ENCODE results near the gene RPRML. TPM values are rescaled to one million over a fixed set of nuclear protein-coding genes. Genes with fewer than 3 reads are reported as not detected.

Gene RPRML
- total RNA-seq, 1 donor from 2014 or later, result not detected

DNA sequence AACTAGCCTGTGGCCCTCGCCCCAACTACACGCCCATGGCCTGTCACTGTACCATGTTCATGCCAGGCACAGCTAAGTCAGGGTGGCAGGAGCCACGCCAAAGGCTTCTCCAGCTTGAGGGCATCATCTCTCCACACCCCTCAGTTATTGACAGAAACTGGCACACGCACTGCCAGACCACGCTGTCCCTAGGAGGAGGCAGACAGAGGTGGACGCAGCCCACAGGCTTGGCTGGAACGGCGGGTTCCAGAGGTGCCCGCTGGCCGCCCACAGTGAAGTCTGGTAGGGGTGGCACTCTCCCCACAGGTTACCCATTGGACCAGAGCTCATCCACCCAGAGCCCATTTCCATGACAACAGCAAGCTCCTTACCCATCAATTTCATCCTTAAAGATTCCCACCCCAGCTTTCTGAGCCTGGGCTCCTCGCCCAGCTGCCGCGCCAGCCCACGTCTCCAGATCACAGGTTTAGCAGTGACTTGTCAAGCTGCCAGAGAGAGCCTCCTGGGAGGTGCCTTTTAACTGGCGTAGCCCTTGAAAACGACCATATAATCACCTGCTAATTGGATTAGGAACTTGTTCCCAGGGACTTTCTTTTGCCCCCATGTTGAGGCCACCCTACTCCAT, 27.9 kb downstream of the RPRML start:
- H3K4me1 Mint-ChIP-seq, result peaks cover 27% of the 10 kb centered on the region
- TF ChIP-seq EZH2phosphoT487 (IDR thresholded peaks at IDR 0.05) (no peak), EZH2 (IDR thresholded peaks at IDR 0.05) (no peak)
- TF ChIP-seq, protein P1, sequence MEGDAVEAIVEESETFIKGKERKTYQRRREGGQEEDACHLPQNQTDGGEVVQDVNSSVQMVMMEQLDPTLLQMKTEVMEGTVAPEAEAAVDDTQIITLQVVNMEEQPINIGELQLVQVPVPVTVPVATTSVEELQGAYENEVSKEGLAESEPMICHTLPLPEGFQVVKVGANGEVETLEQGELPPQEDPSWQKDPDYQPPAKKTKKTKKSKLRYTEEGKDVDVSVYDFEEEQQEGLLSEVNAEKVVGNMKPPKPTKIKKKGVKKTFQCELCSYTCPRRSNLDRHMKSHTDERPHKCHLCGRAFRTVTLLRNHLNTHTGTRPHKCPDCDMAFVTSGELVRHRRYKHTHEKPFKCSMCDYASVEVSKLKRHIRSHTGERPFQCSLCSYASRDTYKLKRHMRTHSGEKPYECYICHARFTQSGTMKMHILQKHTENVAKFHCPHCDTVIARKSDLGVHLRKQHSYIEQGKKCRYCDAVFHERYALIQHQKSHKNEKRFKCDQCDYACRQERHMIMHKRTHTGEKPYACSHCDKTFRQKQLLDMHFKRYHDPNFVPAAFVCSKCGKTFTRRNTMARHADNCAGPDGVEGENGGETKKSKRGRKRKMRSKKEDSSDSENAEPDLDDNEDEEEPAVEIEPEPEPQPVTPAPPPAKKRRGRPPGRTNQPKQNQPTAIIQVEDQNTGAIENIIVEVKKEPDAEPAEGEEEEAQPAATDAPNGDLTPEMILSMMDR (IDR thresholded peaks at IDR 0.05), result no peak
- Histone ChIP-seq H3K79me2 (ENCODE audit: low read depth) (no peaks in the 10 kb centered on the region), H3K36me3 (no peaks in the 10 kb centered on the region), H3K4me2 (no peak overlapping the region), H3F3A (ENCODE audit: low read depth) (no peaks in the 10 kb centered on the region), H2AFZ (replicated peaks) (no peak overlapping the region), H3K4me3 (no peak overlapping the region), H3K9ac (no peak overlapping the region), H3K27ac (no peak overlapping the region), H4K20me1 (ENCODE audit: low read depth) (peaks cover 17% of the 10 kb centered on the region), H3K4me1 (peaks cover 6% of the 10 kb centered on the region), H3K9me3 (ENCODE audit: low read depth) (no peaks in the 10 kb centered on the region), H3K27me3 (no peaks in the 10 kb centered on the region)
- H3K9me3 Mint-ChIP-seq, result peaks cover 2% of the 10 kb centered on the region
- no peak overlapping the region for H3K27ac Mint-ChIP-seq
- peaks cover 5% of the 10 kb centered on the region for H3K27me3 Mint-ChIP-seq (ENCODE audit: insufficient read depth, low read depth)
- H3K4me3 Mint-ChIP-seq, result no peak overlapping the region
- DNase-seq (ENCODE audit: low spot score), result peak; percentile 41
- H3K36me3 Mint-ChIP-seq, result peaks cover 6% of the 10 kb centered on the region

DNA sequence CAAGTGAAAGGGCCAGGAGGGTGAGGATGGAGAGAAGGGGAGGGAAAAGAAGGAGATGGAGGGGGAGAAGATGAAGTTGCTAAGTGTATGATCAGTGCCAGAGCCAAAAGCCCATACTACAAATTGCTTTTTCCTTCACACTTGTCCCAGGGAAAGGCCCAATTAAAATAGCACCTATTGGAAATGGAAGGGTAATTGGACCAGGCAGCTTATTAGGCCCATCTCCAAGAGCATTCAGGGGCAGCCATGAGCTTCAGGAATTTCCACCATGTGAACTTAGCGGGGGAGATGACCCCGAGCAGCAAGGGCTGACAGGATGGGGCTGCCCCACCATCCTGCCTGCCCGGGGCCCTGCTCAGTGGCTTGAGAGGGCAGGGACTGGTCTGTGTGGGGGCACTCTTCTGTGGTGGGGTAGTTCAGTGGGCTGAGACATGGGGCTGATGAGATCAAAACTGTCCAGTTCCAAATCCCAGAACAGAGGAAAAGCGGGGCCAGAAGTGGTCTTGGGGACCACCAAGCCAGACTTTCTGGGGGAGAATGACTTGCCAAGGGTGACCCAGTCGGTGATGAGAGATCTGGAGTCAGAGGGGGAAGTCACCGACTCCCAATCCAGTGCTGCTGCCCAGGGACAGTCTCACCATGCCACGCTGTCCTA, 28.6 kb downstream of the RPRML start:
- Histone ChIP-seq H4K20me1 (ENCODE audit: low read depth) (peaks cover 21% of the 10 kb centered on the region), H3K9ac (no peak overlapping the region), H3K4me3 (no peak overlapping the region), H3K4me1 (peaks cover 6% of the 10 kb centered on the region), H3K79me2 (ENCODE audit: low read depth) (no peaks in the 10 kb centered on the region), H3F3A (ENCODE audit: low read depth) (no peaks in the 10 kb centered on the region), H3K27ac (no peak overlapping the region), H2AFZ (replicated peaks) (no peak overlapping the region), H3K27me3 (no peaks in the 10 kb centered on the region), H3K9me3 (ENCODE audit: low read depth) (no peaks in the 10 kb centered on the region), H3K36me3 (no peaks in the 10 kb centered on the region), H3K4me2 (no peak overlapping the region)
- DNase-seq (ENCODE audit: low spot score), result no peak
- Mint-ChIP-seq H3K9me3 (peaks cover 2% of the 10 kb centered on the region), H3K4me3 (no peak overlapping the region), H3K27me3 (ENCODE audit: insufficient read depth, low read depth) (peaks cover 5% of the 10 kb centered on the region), H3K4me1 (peaks cover 33% of the 10 kb centered on the region), H3K36me3 (peaks cover under 1% of the 10 kb centered on the region), H3K27ac (no peak overlapping the region)
- TF ChIP-seq EZH2phosphoT487 (IDR thresholded peaks at IDR 0.05), result no peak
- no peak for TF ChIP-seq EZH2 (IDR thresholded peaks at IDR 0.05)
- TF ChIP-seq, protein P1 (IDR thresholded peaks at IDR 0.05), result no peak

DNA sequence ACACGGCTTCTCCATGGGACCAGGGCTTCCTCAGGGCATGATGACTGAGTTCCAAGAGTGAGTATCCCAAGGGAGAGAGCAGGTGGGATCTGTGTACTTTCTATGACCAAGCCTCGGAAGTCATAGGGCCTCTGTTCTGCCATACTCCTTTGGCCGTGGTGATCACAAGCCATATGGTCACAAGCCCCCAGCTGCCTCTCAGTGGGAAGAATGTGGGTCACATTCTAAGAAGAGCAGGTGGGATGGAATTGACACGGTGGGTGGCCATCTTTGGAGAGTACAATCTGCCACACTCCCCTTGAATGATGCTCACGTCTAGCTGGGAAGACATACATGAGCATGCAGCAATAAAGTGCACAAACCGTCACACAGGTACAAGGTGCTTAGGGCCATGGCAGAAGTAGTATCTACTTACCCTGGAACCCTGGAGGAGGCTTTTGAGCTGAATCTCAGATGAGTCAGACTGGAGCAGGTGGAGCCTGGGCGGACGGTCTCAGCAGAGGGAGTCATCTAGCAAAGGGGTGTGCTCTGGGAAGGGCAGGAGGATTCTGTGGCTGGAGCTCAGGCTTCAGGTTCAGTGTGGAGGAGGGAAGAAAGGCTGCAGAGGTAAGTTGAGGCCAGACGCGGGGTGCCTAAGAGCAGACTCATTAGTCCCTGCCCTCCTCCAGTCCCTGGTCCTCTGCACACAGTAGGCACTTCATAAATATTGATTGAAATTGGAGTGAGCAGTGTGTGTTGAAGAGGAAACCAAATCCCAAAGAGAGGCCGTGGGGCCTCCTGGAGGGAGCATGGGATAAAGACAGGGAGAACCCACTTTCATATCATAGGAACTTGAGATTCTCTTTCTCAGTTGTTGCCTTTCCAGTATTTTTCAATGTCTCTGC, 29.5 kb downstream of the RPRML start:
- DNase-seq (ENCODE audit: low spot score), result no peak
- Histone ChIP-seq H3K4me1 (peaks cover 6% of the 10 kb centered on the region), H3K79me2 (ENCODE audit: low read depth) (no peaks in the 10 kb centered on the region), H4K20me1 (ENCODE audit: low read depth) (peaks cover 21% of the 10 kb centered on the region), H3F3A (ENCODE audit: low read depth) (no peaks in the 10 kb centered on the region), H3K27me3 (no peaks in the 10 kb centered on the region), H3K27ac (no peak overlapping the region), H3K4me3 (no peak overlapping the region), H2AFZ (replicated peaks) (no peak overlapping the region), H3K9ac (no peak overlapping the region), H3K9me3 (ENCODE audit: low read depth) (no peaks in the 10 kb centered on the region), H3K36me3 (no peaks in the 10 kb centered on the region), H3K4me2 (no peak overlapping the region)
- peaks cover 8% of the 10 kb centered on the region for H3K27me3 Mint-ChIP-seq (ENCODE audit: insufficient read depth, low read depth)
- H3K9me3 Mint-ChIP-seq, result peaks cover 2% of the 10 kb centered on the region
- no peak overlapping the region for H3K4me3 Mint-ChIP-seq
- no peak overlapping the region for H3K27ac Mint-ChIP-seq
- no peaks in the 10 kb centered on the region for H3K36me3 Mint-ChIP-seq
- H3K4me1 Mint-ChIP-seq, result peaks cover 41% of the 10 kb centered on the region
- TF ChIP-seq, protein P1 (IDR thresholded peaks at IDR 0.05), result no peak
- no peak for TF ChIP-seq EZH2 (IDR thresholded peaks at IDR 0.05)
- TF ChIP-seq EZH2phosphoT487 (IDR thresholded peaks at IDR 0.05), result no peak

All from neural progenitor cell (in vitro differentiated cells).